ENCODE results near the gene ARL3. TPM values are rescaled to one million over a fixed set of nuclear protein-coding genes. Genes with fewer than 3 reads are reported as not detected.

The ARL3 gene
- total and polyA plus RNA-seq, 8 donors: 10.3 to 23.2 (median 21.8) TPM

GRCh38 chr10:102675666-102676533 lies 38.3 kb downstream of the ARL3 start:
- DNase-seq (peak in 3 of 4 donors; percentile 62 to 74 (median 64)), ATAC-seq (peak; percentile 56)
- intact Hi-C loops (cut with DNase I): no loop called here
- no peak overlapping the region for H3K4me3 ChIP-seq
- peaks cover 54 to 73% of the 10 kb centered on the region in 2 donors for H3K4me1 ChIP-seq
- no peaks in the 10 kb centered on the region for H3K27me3 ChIP-seq
- no peak for TF ChIP-seq CTCF (IDR thresholded peaks at IDR 0.05)
- H3K36me3 ChIP-seq: no peaks in the 10 kb centered on the region
- H3K9me3 ChIP-seq: no peaks in the 10 kb centered on the region
- peak overlapping the region; percentile 82 to 94 for H3K27ac ChIP-seq

- Histone ChIP-seq H3K4me1 (peaks cover 54 to 76% of the 10 kb centered on the region in 2 donors), H3K27ac (peak overlapping the region; percentile 82 to 94), H3K27me3 (no peaks in the 10 kb centered on the region), H3K4me3 (no peak overlapping the region), H3K9me3 (no peaks in the 10 kb centered on the region), H3K36me3 (no peaks in the 10 kb centered on the region)
- no peak for TF ChIP-seq CTCF (IDR thresholded peaks at IDR 0.05)
- no peak for ATAC-seq
- intact Hi-C loops (cut with DNase I): no loop called here
- peak in 1 of 4 donors; percentile 61 for DNase-seq
These were observed 39.1 kb downstream of the ARL3 start for GRCh38 chr10:102675011-102675665.

GRCh38 chr10:102674566-102674965 lies 39.6 kb downstream of the ARL3 start:
- Histone ChIP-seq H3K27ac (peak overlapping the region; percentile 82 to 94), H3K4me1 (peaks cover 56 to 82% of the 10 kb centered on the region in 2 donors), H3K36me3 (no peaks in the 10 kb centered on the region), H3K27me3 (no peaks in the 10 kb centered on the region), H3K9me3 (no peaks in the 10 kb centered on the region), H3K4me3 (peak overlapping the region in 1 of 2 donors; percentile 30)
- DNase-seq: no peak
- intact Hi-C loops (cut with DNase I): no loop called here
- no peak for TF ChIP-seq CTCF (IDR thresholded peaks at IDR 0.05)
- ATAC-seq: no peak

- no peaks in the 10 kb centered on the region for H3K9me3 ChIP-seq
- H3K27me3 ChIP-seq: no peaks in the 10 kb centered on the region
- intact Hi-C loops (cut with DNase I): no loop called here
- no peak for TF ChIP-seq CTCF (IDR thresholded peaks at IDR 0.05)
- H3K4me3 ChIP-seq: peak overlapping the region in 1 of 2 donors; percentile 30
- H3K4me1 ChIP-seq: peaks cover 60 to 83% of the 10 kb centered on the region in 2 donors
- peak overlapping the region; percentile 82 to 94 for H3K27ac ChIP-seq
- peak in 3 of 4 donors; percentile 77 to 83 (median 78) for DNase-seq
- no peaks in the 10 kb centered on the region for H3K36me3 ChIP-seq
- peak; percentile 56 for ATAC-seq
These were observed 40.2 kb downstream of the ARL3 start for GRCh38 chr10:102673819-102674511.

All from left lung (tissue), 10 donors.